HG03520 (cell line): ENCODE data around the gene ZNF280C.
"Not testable (repeated sequence)": the region's sequence is repeated elsewhere in the genome, so short reads cannot be mapped to it uniquely, and the experiment has no call there.

Experiments used
- ATAC-seq: cut with Tn5 transposase; IDR thresholded peaks from one replicate; pipeline ENCODE4 v1.9.1; 2021; ENCODE audit warnings: mild to moderate bottlenecking, moderate library complexity; ENCODE audit not compliant: unreplicated experiment

ZNF280C gene, protein sequence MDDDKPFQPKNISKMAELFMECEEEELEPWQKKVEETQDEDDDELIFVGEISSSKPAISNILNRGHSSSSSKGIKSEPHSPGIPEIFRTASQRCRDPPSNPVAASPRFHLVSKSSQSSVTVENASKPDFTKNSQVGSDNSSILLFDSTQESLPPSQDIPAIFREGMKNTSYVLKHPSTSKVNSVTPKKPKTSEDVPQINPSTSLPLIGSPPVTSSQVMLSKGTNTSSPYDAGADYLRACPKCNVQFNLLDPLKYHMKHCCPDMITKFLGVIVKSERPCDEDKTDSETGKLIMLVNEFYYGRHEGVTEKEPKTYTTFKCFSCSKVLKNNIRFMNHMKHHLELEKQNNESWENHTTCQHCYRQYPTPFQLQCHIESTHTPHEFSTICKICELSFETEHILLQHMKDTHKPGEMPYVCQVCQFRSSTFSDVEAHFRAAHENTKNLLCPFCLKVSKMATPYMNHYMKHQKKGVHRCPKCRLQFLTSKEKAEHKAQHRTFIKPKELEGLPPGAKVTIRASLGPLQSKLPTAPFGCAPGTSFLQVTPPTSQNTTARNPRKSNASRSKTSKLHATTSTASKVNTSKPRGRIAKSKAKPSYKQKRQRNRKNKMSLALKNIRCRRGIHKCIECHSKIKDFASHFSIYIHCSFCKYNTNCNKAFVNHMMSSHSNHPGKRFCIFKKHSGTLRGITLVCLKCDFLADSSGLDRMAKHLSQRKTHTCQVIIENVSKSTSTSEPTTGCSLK

DNA sequence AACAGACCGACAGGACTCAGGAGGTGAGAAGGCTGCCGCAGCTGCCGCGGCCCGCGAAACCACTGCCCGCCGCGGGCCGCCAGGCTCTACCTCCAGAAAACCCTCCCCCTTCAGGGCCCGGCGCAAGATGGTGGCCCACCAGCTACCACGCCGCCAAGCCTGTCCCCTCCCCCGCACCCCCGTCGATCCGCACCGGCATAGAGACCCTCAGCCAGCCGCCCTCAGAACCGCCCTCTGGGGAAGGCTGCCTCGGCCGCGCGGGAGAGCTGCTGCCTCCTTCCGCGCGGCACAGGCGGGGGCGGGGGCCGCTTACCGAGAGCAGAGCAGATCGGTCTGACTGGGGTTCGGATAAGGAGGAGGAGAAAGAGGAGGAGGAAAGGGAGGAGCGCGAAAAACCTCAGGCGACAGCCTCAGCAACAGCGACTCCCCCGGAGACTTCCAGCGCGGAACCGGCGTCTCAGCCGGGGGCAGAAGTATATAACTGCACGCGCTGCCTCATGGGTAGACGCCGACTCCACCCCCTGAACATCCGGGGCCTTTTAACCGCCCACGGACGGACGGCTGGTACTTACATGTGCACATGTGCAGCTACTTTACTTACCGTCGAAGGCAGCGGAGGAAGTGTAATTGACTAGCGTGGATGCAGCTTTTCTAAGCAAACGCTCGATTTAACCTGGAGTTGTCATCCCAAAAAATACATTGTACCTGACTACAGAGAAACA is at the start of gene ZNF280C:
ZNF280C (minus strand) TSS at position 451 of the 722 bp plus-strand sequence. CDS start 8,450 bp downstream, outside the sequence.
- ATAC-seq: peak; percentile 95

DNA sequence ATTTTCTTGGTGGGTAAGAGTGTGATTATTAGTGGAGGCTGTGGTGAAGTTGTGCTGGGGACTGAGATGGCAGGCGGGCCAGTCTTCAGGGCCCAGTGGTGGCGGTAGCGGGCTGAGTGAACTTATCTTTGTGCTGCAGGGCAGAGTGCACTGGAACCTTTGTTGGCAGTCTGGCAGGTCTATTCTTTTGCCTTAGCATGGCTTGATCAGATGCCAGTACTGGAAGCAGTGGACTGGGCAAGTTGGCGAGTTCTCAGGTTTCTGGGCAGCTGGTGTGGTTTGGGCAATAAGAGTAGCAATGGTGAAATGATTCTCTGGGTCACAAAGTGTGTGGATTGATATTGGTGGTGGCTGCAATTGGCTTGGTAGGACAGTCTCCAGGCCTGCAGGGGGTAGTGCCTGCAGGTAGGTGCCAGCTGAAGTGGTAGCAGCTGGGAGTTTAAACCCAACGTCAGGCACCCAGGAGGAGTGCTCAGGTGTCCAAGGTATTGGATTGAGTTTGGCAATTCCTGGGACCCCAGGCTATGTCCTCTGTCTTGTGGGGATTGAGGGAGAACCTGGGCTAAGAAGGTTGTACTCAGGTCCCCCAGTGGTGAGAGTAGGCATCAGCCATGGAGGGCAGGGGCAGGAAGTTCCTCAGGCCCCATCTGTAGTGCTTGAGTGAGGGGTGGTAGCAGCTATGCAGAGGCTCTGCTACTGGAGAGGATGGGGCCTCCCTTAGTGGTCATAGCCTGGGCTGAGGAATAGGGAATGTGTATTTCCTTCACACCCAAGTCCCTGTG is 36.1 kb upstream of the ZNF280C start:
- no peak for ATAC-seq

DNA sequence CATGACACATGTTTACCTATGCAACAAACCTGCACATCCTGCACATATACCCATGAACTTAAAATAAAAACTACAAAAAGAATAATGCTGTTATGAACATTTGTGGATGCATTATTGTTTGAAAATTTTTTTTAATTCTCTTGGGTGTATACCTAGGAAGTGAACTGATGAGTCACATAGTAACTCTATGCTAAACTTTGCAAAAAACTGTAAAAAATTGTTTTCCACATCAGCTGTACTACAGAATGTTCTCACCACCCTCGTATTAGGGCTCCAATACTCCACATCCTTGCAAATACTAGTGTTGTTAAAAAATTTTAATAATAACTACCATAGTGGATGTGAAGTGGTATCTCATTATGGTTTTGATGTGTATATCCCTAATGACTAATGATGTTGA is 33.3 kb upstream of the ZNF280C start:
- no peak for ATAC-seq

DNA sequence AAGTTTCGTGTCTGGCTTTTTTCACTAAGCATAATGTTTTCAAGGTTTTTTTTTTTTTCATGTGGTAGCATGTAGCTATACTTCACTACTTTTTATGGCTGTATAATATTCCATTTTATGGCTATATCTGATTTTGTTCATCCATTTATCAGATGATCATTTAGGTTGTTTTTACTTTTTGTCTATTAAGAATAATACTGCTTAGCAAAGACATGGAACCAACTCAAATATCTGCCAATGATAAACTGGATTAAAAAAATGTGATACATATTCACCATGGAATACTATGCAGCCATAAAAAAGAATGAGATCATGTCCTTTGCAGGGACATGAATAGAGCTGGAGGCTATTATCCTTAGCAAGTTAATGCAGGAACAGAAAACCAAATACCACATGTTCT is 32.7 kb upstream of the ZNF280C start:
- ATAC-seq: no peak

DNA sequence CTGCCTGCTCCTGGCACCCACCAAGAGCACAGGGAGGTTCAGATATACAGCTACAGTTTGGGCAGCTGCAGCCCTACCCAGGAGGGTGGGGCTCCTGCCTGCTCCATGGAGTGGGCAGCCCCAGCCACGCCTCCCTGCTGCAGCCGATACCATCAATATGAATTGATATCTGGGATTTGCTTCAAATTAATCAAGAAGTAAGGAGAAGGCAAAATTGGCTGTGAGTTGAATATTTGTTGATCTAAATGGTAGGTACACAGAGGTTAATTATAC is 31.2 kb upstream of the ZNF280C start:
- no peak for ATAC-seq

DNA sequence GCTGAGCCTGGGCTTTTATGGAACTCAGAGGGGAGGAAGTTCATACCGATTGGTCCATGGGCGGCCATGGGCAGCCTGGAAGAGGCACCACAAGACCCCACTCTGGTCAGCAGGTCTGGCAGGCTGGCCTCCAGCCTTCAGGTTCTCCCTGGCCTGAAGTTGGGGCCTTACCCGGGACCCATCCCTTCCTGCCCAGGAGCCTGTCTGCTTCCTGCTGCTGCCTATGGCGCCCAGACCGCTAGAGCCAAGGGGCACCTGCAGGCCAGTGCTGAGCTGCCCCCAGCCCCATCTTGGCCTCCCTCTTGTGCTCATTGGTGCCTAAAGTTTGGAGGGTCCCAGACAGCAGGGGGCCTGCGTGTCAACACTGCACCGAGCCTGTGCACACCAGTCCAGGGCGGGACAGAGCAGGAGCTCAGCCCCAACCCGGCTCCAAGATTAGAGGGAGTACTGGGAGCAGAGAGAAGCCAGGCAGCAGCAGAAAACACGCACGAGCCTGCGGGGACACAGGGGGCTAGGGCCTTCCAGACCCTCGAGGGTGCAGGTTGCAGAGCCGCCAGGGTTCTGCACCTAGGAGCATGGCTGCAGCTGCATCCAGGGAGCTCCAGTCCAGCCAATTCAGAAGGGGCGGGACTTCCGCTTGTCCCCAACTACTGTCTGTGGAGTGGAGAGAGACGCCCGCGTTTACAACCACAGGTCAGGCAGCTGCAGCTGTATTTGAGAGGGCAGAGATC is 30.7 kb upstream of the ZNF280C start:
- ATAC-seq: no peak

DNA sequence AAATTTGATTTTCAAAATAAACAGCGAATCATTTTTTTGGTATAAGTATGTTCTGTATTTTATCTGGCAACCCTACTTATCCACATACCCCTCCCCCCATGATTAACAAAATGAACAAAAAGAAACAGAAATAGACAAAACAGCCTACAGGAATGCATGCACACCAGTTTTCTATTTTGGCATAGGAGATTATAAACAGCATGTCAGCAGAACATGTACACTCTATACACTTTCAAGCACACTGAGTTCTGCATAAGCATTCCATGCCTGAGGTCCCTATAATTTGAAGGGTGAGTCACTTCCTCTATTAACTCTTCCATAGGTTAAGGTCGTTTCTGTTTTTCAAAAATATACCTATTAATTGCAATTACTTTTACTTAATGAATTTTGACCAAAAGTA is 28.0 kb upstream of the ZNF280C start:
- no peak for ATAC-seq

DNA sequence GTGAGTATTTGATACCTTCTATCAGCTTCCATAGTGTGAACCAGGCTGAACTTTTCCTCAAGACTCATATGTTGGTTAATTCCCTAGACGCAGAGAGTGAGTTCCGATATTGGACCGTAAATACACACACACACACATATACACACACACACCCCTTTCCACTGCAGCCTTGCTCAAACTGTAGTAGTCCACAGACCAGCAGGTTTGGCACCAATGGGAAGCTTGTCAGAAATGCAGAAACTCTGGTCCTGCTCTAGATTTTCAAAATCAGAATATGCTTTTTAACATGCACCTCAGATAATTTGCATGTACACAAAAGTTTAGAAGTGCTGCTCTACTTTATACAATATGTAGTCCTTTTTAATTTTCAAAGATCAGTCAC is 27.6 kb upstream of the ZNF280C start:
- no peak for ATAC-seq

DNA sequence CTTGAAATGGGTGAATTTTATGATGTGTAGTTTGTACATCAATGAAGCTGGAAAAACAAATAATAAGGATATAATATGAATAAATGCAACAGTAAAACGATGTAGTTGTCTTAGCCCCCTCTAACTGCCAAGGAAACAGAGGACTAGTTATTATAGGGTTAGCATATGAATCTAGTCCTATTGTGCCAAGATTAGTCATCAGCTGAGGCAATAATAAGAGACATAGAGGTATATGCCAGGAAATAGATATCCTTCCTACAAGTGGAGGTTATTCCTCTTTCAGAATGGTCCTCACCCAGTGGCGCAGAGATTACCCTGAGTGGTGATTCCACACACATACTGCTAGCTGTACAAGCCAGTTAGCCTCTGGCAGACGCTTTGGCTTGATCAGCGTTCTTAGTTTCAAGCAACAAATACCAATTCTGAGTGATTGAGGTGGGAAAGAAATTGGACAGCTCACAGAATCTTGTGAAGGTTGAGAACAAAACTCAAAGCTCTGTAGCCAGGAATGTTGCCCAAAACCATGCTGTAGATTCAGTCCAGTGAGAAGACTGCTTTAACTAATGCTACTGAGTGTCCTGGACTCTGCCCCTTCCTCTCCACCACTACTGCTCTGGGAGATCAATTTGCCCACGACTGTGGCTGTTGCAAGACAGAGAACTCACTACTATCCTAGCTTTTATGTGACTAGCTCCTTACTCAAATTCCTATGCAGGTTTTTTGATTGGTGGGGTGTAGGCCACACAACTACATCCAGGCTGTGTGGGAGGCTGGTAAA is 27.0 kb upstream of the ZNF280C start:
- ATAC-seq: no peak

DNA sequence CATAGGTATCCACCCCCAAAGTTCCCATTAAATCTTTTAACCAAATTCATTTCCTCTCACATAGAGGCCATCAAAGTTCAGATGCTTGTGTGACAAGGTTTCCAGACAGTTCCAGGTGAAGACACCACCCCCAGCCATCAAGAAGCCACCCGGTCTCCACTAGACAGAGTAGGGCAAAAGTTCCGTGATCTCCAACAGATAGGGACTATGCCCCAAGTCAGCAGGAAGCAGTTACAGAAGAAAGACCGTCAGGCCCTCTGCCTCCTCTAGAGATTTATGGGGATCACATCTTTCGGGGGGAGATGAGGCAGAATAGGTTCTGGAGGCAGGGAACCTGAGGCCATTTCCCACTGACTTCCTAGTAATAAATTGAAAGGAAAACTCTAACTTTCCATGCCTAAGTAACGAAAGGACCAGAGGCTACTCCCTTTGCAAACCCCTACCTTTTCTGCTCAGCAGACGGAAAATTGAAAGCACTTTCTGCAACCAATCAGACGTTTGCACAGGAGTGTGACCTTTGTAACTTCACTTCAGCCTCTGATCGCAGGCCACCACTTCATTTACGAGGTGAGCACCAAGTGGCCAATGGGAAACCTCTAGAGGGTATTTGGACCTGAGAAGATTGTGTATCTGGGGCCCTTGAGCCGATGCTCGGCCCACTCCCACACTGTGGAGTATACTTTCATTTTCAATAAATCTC is 18.5 kb upstream of the ZNF280C start:
- no peak for ATAC-seq

DNA sequence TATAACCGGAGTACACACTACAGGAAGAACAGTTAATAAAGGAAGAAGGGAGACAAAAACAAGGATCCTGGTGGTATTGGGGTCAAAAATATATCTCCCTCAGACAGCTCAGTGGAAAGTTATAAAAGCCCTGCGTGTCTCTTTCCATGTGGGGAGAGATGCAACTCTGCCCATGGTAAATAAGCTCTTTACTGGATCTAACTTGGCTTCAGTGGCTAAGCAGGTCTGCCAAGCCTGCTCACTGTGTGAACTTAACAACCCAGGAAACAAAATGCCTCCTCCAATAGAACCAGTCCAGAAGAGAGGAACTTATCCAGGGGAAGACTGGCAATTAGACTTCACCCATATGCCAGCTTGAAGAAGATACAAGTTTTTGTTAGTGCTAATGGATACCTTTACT is 17.0 kb upstream of the ZNF280C start:
- no peak for ATAC-seq

DNA sequence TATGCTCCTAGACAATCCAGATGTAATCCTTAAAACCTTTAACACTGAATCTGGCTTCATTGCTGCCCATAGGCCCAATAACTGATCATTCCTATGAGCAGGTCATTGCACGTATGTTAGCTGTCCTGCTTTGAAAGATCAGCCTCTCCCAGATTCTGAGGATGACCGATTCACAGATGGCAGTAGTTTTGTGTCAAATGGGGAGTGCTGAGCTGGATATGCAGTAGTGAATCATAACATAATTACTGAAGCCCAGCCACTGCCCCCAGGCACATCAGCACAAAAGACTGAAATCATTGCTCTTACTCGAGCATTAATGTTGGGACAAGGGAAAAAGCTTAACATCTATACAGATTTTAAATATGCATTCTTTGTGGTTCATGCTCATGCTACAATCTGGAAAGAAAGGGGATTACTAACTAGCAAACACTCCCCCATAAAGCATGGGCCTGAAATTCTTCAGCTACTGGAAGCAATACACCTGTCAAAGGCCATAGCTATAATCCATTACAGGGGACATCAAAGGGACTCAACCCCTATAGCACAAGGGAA is 16.4 kb upstream of the ZNF280C start:
- no peak for ATAC-seq

DNA sequence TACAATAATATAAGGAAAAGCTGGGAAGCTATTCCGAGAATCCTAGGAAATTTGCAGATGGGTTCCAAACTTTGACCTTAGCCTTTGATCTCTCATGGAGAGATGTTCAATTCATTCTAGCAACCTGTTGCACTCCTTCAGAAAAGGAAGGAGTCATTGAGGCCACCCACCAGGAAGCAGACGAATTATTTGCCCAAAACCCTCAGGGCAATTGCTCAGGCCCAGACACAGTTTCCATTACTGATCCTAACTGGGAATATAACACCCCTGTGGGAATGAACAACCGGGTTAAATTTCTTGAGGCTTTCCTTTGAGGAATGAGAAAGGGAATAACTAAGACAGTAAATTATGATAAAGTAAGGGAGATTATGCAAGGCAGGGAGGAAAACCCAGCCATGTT is 13.5 kb upstream of the ZNF280C start:
- no peak for ATAC-seq

DNA sequence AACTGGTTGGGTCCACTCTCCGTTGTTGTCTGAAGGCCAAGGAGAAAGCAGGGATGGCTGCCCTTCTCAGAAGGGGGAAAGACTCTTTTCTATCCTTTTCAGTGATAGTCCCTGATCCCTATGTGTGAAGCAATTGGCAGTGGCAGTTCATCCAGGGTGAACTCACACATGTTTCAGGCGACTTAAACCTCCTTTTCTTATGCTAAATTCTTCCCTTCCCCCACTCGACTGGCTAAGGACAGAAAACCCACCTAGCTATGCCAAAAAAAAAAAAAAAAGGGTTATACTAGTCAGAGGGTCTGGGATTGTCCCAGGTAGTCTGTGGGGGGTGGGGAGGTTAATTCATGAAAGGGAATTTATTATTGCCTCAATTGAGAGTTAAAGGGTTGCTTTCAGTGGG is 12.2 kb upstream of the ZNF280C start:
- no peak for ATAC-seq

DNA sequence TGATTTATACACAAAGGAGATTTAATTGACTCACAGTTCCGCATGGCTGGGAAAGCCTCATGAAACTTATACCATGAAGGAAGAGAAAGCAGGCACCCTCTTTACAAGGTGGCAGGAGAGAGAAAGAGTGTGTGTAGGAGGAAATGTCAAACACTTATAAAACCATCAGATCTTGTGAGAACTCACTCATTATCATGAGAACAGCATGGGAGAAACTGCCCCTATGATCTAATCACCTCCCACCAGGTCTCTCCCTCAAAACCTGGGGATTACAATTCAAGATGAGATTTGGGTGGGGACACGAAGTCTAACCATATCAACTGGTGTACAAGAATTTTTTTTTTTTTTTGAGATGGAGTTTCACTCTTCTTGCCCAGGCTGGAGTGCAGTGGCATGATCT is 3.6 kb upstream of the ZNF280C start:
- ATAC-seq: not testable (repeated sequence)

DNA sequence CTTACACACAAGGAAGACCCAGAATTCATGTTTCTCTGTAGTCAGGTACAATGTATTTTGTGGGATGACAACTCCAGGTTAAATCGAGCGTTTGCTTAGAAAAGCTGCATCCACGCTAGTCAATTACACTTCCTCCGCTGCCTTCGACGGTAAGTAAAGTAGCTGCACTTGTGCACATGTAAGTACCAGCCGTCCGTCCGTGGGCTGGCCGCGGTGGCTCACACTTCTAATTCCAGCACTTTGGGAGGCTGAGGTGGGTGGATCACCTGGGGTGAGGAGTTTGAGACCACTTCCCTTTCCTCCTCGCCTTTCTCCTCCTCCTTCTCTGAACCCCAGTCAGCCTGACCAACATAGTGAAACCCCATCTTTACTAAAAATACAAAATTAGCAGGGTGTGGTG is 692 bp upstream of the ZNF280C start:
- ATAC-seq: not testable (repeated sequence)

DNA sequence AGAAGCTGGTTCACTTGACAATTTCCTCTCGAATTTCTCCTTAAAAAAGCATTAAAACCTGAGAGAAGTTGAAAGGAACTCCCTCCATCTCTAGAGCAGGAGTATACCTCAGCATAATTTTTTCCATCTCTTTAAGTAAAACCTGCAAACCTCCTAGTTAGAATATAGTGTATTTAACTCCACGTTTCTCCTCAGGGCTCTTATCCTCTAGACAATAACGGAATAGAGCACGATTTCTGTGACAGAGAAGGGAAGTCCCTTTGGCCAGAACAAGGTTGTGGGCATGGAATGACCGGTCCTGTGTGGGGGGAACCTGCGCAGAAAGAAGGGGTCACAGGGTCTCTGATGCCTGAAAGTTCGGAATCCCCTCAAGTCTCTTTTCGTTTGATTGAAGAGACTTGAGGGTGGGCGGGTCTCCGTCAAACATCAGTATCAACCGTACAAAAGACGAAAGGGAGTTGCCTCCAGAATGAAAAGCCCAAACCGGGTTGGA is 697 bp downstream of the ZNF280C start:
- ATAC-seq: no peak

DNA sequence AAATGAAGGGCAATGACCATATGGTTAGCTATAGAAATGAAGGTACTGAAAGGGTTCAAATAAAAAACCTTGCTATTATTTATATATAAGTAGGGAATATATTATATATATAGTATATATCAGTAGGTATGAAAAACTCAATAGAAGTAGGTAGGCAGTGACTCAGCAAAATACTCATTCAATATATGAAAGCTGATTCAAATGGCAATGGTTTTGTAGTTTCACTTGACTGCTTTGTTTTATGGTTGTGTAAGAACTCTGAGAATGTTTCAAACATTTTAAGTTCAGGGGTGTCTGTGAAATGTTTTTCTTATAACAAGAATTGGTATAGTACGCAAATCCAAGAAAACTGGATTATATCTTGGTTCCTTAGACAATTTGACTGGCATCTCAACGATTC is 4.1 kb downstream of the ZNF280C start:
- no peak for ATAC-seq

DNA sequence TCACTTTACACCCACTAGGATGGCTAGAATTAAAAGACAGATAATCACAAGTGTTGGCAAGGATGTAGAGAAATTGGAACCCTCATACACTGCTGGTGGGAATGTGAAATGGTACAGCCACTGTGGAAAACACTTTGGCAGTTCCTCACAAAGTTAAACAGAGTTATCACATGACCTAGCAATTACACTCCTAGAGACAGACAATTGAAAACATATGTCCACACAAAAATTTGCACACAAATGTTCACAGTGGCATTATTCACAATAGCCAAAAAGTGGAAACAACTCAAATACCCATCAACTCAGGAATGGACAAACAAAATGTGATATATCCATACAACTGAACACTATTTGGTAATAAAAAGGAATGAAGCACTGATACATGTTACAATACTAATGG is 5.7 kb downstream of the ZNF280C start:
- ATAC-seq: no peak
